OCI-LY7 (cell line): ENCODE data around the gene DNPH1.

Source experiments
- CTCF ChIP-seq: fragments of 200-600 bp; sonication (generic); conservative IDR thresholded peaks from 2 replicates; pipeline ENCODE4 v1.5.1; 2014; ENCODE audit warnings: mild to moderate bottlenecking, antibody characterized with exemption, low read length, moderate library complexity, mixed read lengths
- EZH2phosphoT487 ChIP-seq: fragments of 200-600 bp; sonication (generic); IDR thresholded peaks from 2 replicates; pipeline ENCODE4 v1.6.1; 2018; ENCODE audit warnings: low read depth, borderline replicate concordance, mild to moderate bottlenecking, mixed run types, antibody characterized with exemption, low read length, moderate library complexity, mixed read lengths

- TF ChIP-seq CTCF (no peak), EZH2phosphoT487 (no peak)
These were observed 24.8 kb downstream of the DNPH1 start for GRCh38 chr6:43204271-43205105.
